ENCODE measurements around the gene GYS1. TPM values are rescaled to one million over a fixed set of nuclear protein-coding genes. Genes with fewer than 3 reads are reported as not detected.

GYS1 gene
- total RNA-seq, 1 donor, result 43.2 TPM

- no peak overlapping the region for H3K4me3 ChIP-seq (ENCODE audit: low read depth, low read length)
- TF ChIP-seq, protein P1, sequence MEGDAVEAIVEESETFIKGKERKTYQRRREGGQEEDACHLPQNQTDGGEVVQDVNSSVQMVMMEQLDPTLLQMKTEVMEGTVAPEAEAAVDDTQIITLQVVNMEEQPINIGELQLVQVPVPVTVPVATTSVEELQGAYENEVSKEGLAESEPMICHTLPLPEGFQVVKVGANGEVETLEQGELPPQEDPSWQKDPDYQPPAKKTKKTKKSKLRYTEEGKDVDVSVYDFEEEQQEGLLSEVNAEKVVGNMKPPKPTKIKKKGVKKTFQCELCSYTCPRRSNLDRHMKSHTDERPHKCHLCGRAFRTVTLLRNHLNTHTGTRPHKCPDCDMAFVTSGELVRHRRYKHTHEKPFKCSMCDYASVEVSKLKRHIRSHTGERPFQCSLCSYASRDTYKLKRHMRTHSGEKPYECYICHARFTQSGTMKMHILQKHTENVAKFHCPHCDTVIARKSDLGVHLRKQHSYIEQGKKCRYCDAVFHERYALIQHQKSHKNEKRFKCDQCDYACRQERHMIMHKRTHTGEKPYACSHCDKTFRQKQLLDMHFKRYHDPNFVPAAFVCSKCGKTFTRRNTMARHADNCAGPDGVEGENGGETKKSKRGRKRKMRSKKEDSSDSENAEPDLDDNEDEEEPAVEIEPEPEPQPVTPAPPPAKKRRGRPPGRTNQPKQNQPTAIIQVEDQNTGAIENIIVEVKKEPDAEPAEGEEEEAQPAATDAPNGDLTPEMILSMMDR (IDR thresholded peaks at IDR 0.05; ENCODE audit: insufficient read depth, low read depth, low read length), result peak; percentile 18
- no peak for DNase-seq (ENCODE audit: low read depth)
These were observed 16.9 kb downstream of the GYS1 start for GRCh38 chr19:48975947-48976847.

- H3K4me3 ChIP-seq (ENCODE audit: low read depth, low read length), result no peak overlapping the region
- TF ChIP-seq, protein P1 (IDR thresholded peaks at IDR 0.05; ENCODE audit: insufficient read depth, low read depth, low read length), result peak; percentile 94
- DNase-seq (ENCODE audit: low read depth), result peak; percentile 84
These were observed 22.1 kb downstream of the GYS1 start for GRCh38 chr19:48970923-48971395.

DNA sequence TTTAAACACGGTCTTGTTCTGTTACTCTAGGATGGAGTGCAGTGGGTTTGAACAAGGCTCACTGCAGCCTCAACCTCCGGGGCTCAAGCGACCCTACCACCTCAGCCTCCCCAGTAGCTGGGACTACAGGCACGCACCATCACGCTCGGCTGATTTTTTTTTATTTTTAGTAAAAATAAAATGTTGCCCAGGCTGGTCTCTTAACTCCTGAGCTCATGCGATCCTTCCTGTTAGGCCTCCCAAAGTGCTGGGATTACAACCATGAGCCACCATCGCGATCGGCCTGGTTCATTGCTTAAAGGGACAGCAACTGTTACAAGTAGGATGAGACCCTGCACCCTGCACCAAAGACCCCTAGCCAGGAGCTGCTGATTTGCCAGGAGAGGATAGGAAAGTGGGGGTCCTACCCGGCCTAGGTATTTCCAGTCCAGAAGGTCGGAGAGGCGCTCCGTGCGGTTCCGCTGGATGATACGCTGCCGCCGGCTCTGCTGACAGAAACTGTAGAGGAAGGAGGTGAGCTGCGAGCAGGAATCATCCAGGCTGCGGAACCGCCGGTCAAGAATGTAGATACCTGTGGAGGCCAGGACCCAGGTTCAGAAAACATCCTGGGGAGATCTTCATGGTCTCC lies 22.9 kb downstream of the GYS1 start:
- no peak for DNase-seq (ENCODE audit: low read depth)
- no peak overlapping the region for H3K4me3 ChIP-seq (ENCODE audit: low read depth, low read length)
- TF ChIP-seq, protein P1 (IDR thresholded peaks at IDR 0.05; ENCODE audit: insufficient read depth, low read depth, low read length), result no peak

DNA sequence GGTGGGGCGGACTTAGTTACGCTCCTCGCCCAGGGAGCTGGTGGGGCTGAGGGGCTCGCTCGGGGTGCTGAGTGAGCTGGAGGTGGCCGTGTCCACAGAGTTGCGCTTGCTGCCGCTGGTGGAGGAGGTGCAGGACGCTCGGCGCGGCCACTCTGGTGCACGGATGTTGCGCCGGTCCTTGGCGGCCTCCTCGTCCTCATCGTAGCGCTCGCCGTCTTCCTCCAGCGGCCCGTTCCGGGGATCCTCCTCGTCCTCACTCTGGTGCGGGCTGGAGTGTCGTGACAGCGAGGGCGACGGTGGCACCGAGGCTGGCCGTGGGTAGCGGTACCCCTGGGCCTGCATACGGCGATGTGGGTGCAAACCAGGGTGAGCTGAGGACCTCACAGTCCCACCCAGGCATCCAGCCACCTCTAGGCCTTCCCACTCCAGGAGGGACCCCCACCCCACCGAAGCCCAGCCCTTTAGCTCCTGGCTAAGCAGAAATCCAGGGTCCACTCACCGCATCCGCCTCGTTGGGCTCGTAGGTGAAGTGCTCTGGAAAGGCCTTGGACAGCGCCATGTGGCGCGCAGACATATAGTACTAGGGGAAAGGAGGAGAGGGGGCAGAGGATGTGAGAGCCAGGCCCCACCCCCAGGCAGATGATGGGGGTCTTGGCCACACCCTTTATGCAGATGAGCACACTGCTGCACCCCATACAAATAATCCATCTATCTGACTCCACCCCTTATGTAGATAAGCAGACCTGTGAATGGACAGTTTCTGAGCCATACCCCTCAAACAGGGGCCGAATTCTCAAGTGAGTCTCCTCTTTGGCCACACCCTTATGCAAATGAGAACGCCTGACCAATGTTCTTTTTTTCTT lies 23.6 kb downstream of the GYS1 start:
- no peak overlapping the region for H3K4me3 ChIP-seq (ENCODE audit: low read depth, low read length)
- no peak for DNase-seq (ENCODE audit: low read depth)
- TF ChIP-seq, protein P1 (IDR thresholded peaks at IDR 0.05; ENCODE audit: insufficient read depth, low read depth, low read length), result no peak

GRCh38 chr19:48968813-48969218 lies 24.3 kb downstream of the GYS1 start:
- no peak overlapping the region for H3K4me3 ChIP-seq (ENCODE audit: low read depth, low read length)
- TF ChIP-seq, protein P1 (IDR thresholded peaks at IDR 0.05; ENCODE audit: insufficient read depth, low read depth, low read length), result no peak
- no peak for DNase-seq (ENCODE audit: low read depth)

- no peak for DNase-seq (ENCODE audit: low read depth)
- TF ChIP-seq, protein P1 (IDR thresholded peaks at IDR 0.05; ENCODE audit: insufficient read depth, low read depth, low read length), result no peak
- H3K4me3 ChIP-seq (ENCODE audit: low read depth, low read length), result no peak overlapping the region
These were observed 24.9 kb downstream of the GYS1 start for GRCh38 chr19:48968179-48968661.
